PC-9 (cell line): ENCODE results near the gene NR6A1. TPM values are rescaled to one million over a fixed set of nuclear protein-coding genes. Genes with fewer than 3 reads are reported as not detected.

Source experiments
- BruUV-seq: library from RNA; stranded (reverse); fragments of 400-500 nt; replicated peaks from 2 replicates; lab custom pipeline; 2021; lab: Mats Ljungman, UMichigan
- CTCF ChIA-PET: fragments of 300-600 bp; sonication (Branson Sonifier 250); formaldehyde crosslinking; loops from one replicate; lab custom pipeline; 2022; ENCODE audit warnings: antibody characterized with exemption; lab: Charles Lee
- POLR2A ChIA-PET: fragments of 300-600 bp; sonication (Branson Sonifier 250); formaldehyde crosslinking; loops from one replicate; lab custom pipeline; 2022; ENCODE audit warnings: antibody characterized with exemption; ENCODE audit not compliant: unreplicated experiment; lab: Charles Lee
- DNase-seq, 2 experiments: peaks; one replicate each; pipeline versions ENCODE4 v3.0.0 to v3.0.0-alpha.2; 2015 to 2022; ENCODE audit warnings: mixed read lengths in 1 of 2
- H2AFZ ChIP-seq: fragments of 200-600 bp; sonication (generic); 2 replicates; pipeline ENCODE4 v1.8.1; 2017; ENCODE audit warnings: antibody characterized with exemption
- H3F3A ChIP-seq: fragments of 200-600 bp; sonication (generic); 2 replicates; pipeline ENCODE4 v1.8.1; 2017; ENCODE audit warnings: antibody characterized with exemption, mild to moderate bottlenecking, low read depth; ENCODE audit not compliant: insufficient read depth
- H3K27ac ChIP-seq: fragments of 200-600 bp; sonication (generic); 2 replicates; pipeline ENCODE4 v1.6.1; 2016; ENCODE audit warnings: mixed run types
- H3K27me3 ChIP-seq: fragments of 200-600 bp; sonication (generic); 2 replicates; pipeline ENCODE4 v1.6.1; 2016; ENCODE audit warnings: low read depth, mixed run types; ENCODE audit not compliant: insufficient read depth
- H3K36me3 ChIP-seq: fragments of 200-600 bp; sonication (generic); 2 replicates; pipeline ENCODE4 v1.6.1; 2016; ENCODE audit warnings: low read depth, mixed run types
- H3K4me1 ChIP-seq: fragments of 200-600 bp; sonication (generic); replicated peaks from 2 replicates; pipeline ENCODE4 v1.6.1; 2016; ENCODE audit warnings: mixed run types; ENCODE audit not compliant: insufficient read depth
- H3K4me2 ChIP-seq: fragments of 200-600 bp; sonication (generic); 2 replicates; pipeline ENCODE4 v1.6.1; 2017; ENCODE audit warnings: mixed run types
- H3K4me3 ChIP-seq: fragments of 200-600 bp; sonication (generic); 2 replicates; pipeline ENCODE4 v1.6.1; 2016; ENCODE audit warnings: mixed run types
- H3K79me2 ChIP-seq: fragments of 200-600 bp; sonication (generic); 2 replicates; pipeline ENCODE4 v1.6.1; 2017; ENCODE audit warnings: low read depth, mixed run types
- H3K9me2 ChIP-seq: fragments of 200-600 bp; sonication (generic); 2 replicates; pipeline ENCODE4 v1.8.1; 2017; ENCODE audit warnings: mild to moderate bottlenecking; ENCODE audit not compliant: insufficient read depth
- H3K9me3 ChIP-seq: fragments of 200-600 bp; sonication (generic); 2 replicates; pipeline ENCODE4 v1.8.1; 2016; ENCODE audit warnings: low read depth; ENCODE audit not compliant: insufficient read depth
- H4K20me1 ChIP-seq: fragments of 200-600 bp; sonication (generic); 2 replicates; pipeline ENCODE4 v1.8.1; 2017; ENCODE audit not compliant: insufficient read depth
- CTCF ChIP-seq: fragments of 200-600 bp; sonication (generic); conservative IDR thresholded peaks from 2 replicates; pipeline ENCODE4 v1.6.1; 2017; ENCODE audit warnings: mixed run types, antibody characterized with exemption, mild to moderate bottlenecking, moderate library complexity
- EZH2 ChIP-seq: fragments of 200-600 bp; sonication (generic); IDR thresholded peaks from 2 replicates; pipeline ENCODE4 v1.8.0; 2017; ENCODE audit warnings: antibody characterized with exemption, low read depth
- intact Hi-C: fragments of 100-400 bp; cut with micrococcal nuclease; formaldehyde crosslinking; loops from one replicate; pipeline ENCODE4 v1.10.0; 2022; ENCODE audit not compliant: unreplicated experiment
- total RNA-seq: library from RNA; stranded (reverse); gene quantifications from 2 replicates; pipeline ENCODE4 v1.2.3, GENCODE V29; 2021

NR6A1 gene
- total RNA-seq, 1 experiment from 2014 or later, result 13.0 TPM

GRCh38 chr9:124765439-124765835 lies 5.7 kb downstream of the NR6A1 start:
- intact Hi-C loops, result no loop called here
- DNase-seq, result no peak
- H3K27me3 ChIP-seq, result no peaks in the 10 kb centered on the region

DNA sequence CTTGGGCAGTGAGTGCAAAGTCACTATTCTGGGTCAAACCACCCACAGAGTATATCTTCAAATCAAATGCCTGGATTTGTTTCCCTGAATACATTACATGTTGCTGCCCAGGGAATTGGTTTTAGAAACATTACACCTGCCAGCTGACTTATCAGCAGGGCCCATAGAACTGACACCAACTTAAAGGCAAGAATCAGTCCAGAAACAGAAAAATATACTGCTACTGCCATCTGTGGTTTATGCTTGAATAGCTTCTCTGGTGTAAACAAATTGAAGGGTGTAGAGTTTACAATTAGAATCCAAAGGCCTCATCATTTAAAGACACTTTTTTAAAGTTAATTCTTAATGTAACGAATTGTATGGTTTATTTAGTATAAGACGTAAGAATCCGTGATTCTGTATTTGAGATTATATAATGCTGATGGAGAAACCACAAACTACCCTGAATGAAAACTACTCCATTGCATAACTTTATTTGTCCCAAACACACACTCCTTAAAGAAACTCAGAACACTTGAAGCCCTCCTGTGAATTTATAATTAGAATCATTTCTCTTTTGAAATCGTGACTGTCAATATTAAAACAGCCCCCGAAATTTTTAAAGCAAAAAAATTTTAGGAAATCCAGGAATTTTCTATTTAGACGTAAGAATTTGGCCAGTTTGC lies 6.2 kb downstream of the NR6A1 start:
- peak; percentile 53; the same call in 1 of the 2 replicates for TF ChIP-seq CTCF
- TF ChIP-seq EZH2, result no peak
- peaks cover 9% of the 10 kb centered on the region for H3F3A ChIP-seq
- no peak overlapping the region for H3K4me3 ChIP-seq
- H3K9me3 ChIP-seq, result no peaks in the 10 kb centered on the region
- intact Hi-C loops, result loop anchor here (1.0 kb wide), 1 partner anchor 53 kb away; no protein-coding TSS in a partner anchor
- DNase-seq, result no peak
- H2AFZ ChIP-seq, result no peak overlapping the region
- H3K27ac ChIP-seq, result no peak overlapping the region
- no TSS peak for BruUV-seq
- H4K20me1 ChIP-seq, result peaks cover 55% of the 10 kb centered on the region
- peaks cover 96% of the 10 kb centered on the region for H3K79me2 ChIP-seq
- no peak overlapping the region for H3K4me2 ChIP-seq
- ChIA-PET POLR2A (interaction anchor here (0.6 to 0.7 kb wide), 3 partner anchors 30 to 179 kb away, joined by 3 to 16 read pairs (median 9); no protein-coding TSS in a partner anchor), CTCF (interaction anchor here (0.5 to 1.7 kb wide), 6 partner anchors 54 to 213 kb away, joined by 3 to 9 read pairs (median 4); no protein-coding TSS in a partner anchor)
- H3K4me1 ChIP-seq, result peaks cover 25% of the 10 kb centered on the region
- no peaks in the 10 kb centered on the region for H3K36me3 ChIP-seq
- no peaks in the 10 kb centered on the region for H3K27me3 ChIP-seq
- no peaks in the 10 kb centered on the region for H3K9me2 ChIP-seq

More at GRCh38 chr9:124765439-124765835, 5.7 kb downstream of the NR6A1 start:
- peaks cover 9% of the 10 kb centered on the region for H3F3A ChIP-seq
- H3K4me1 ChIP-seq, result peaks cover 25% of the 10 kb centered on the region
- no peak overlapping the region for H3K4me2 ChIP-seq
- no peak overlapping the region for H3K27ac ChIP-seq
- no peaks in the 10 kb centered on the region for H3K9me3 ChIP-seq
- no peaks in the 10 kb centered on the region for H3K36me3 ChIP-seq
- ChIA-PET CTCF (interaction anchor here (0.6 to 1.7 kb wide), 3 partner anchors 105 to 214 kb away, joined by 3 to 9 read pairs (median 8); no protein-coding TSS in a partner anchor), POLR2A (interaction anchor here (0.6 kb wide), 1 partner anchor 97 kb away, joined by 16 read pairs; no protein-coding TSS in a partner anchor)
- peaks cover 99% of the 10 kb centered on the region for H3K79me2 ChIP-seq
- H3K4me3 ChIP-seq, result no peak overlapping the region
- no peak for TF ChIP-seq EZH2
- TF ChIP-seq CTCF, result no peak
- peaks cover 55% of the 10 kb centered on the region for H4K20me1 ChIP-seq
- no peak overlapping the region for H2AFZ ChIP-seq
- no TSS peak for BruUV-seq
- no peaks in the 10 kb centered on the region for H3K9me2 ChIP-seq

- ChIA-PET POLR2A (no interaction called here), CTCF (no interaction called here)
- no peak overlapping the region for H2AFZ ChIP-seq
- H3K4me1 ChIP-seq, result peaks cover 17% of the 10 kb centered on the region
- peaks cover 94% of the 10 kb centered on the region for H3K79me2 ChIP-seq
- H3K4me3 ChIP-seq, result no peak overlapping the region
- H3K9me2 ChIP-seq, result no peaks in the 10 kb centered on the region
- intact Hi-C loops, result no loop called here
- no TSS peak for BruUV-seq
- H4K20me1 ChIP-seq, result peaks cover 36% of the 10 kb centered on the region
- H3K9me3 ChIP-seq, result no peaks in the 10 kb centered on the region
- no peaks in the 10 kb centered on the region for H3K27me3 ChIP-seq
- no peaks in the 10 kb centered on the region for H3K36me3 ChIP-seq
- H3F3A ChIP-seq, result peaks cover 20% of the 10 kb centered on the region
- TF ChIP-seq EZH2 (no peak), CTCF (no peak)
- no peak overlapping the region for H3K4me2 ChIP-seq
- no peak for DNase-seq
- no peak overlapping the region for H3K27ac ChIP-seq
These were observed 8.5 kb downstream of the NR6A1 start for GRCh38 chr9:124762633-124763032.
